ENCODE measurements around the gene EFCAB8.
"Not testable (repeated sequence)": the region's sequence is repeated elsewhere in the genome, so short reads cannot be mapped to it uniquely, and the experiment has no call there.

Gene EFCAB8

DNA sequence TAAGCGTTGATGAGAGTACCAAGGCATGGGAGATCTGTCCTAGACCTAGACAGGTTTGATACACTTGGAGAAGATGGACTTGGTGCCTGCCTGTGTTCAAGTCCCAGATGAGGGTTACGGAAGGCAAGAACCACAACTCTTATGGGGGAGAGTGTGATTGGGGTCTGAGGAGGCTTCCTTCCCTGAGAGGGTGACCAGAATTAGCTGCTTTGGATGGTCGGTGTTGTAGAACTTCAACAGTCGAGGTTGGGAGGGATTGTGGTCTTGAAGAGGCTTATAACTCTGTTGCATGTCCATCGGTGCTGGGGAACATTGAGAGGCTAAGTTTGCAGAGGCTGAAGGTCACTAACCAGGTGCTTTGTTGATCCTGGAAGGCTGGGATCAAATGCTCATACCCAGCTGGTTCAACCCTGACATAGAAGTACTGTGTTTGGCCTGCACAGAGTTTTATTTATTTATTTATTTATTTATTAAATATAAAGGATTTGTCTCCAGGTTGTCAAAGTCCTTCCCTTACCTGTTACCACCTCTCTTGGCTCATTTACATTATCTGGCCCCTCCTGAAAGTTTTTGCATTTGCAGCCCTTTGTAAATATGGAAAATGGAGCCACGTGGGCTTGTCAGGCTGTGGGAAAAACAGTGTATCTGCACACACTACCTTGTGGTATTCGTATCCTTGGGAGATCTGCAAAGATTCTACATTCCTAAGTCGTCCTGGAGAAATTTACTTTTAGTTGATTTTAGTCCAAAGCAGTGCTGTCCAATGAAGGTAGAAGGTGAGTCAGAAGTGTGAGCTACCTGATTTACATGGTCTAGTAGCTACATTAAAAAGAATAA, 15.8 kb upstream of the EFCAB8 start:
- DNase-seq, result no peak

DNA sequence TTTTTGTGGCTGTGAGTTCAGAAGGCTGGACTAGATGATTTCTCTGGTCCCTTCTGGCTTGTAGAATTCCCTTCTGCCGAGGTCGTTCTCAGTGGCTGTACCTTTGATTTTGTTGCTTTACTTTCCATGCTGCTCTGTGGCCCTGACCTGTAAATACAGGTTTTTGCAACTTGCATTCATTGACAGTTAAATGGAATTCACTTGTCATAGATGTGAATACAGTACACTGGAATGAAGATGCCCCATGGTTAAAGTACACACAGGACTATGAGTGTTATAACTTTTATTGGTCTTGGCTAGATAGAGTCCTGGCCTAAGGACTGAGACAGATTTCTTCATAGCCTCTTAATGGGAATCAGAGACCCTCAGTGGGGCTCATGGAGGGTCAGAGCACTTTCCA, 12.9 kb upstream of the EFCAB8 start:
- no peak for DNase-seq

DNA sequence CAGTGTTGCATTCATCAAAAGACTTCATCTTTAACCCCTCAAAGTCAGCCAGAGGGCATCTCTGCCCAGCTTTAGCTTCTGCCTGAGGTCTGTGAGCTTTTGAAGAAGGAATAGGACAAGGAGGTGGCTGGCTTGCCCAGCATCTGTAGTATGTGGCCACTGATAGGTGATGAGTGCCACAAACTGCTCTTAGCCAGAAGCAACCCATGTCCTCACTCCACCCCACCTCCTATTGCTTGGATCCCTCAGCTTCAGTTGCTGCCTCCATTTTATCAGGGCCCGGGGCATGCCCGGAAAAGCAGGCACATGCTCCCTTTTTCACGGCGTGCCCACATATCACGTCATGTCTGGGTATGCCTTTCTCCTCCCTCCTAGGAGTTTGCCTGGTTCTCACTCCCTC, 11.9 kb upstream of the EFCAB8 start:
- no peak for DNase-seq

DNA sequence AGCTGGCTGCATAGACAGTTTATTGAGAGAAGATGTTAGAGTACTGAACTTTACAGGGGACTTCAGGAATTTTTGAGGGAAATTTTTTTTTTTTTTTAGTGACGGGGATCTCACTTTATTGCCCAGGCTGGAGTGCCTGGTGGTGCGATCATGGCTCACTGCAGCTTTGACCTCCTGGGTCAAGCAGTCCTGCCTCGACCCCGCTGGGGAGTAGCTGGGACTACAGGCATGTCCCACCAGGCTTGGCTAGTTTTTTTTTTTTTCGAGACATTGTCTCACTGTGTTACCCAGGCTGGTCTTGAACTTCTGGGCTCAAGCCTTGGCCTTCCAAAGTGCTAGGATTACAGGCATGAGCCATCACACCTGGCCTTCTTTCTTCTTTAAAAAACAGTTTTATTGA, 10.8 kb upstream of the EFCAB8 start:
- DNase-seq, result no peak

DNA sequence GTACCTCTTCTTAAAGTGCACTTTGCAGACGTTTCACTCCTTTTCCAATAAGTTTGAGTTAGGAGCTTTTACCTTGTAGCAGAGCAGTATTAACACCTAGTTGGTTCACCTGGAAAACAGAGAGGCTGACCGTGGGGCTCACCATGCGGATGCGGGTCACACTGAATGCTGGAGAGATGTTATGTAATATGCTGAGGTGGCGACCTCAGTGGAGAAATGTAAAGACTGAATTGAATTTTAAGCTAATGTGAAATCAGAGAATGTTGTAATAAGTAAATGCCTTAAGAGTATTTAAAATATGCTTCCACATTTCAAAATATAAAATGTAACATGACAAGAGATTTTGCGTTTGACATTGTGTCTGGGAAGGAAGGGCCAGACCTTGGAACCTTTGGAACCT, 9.9 kb upstream of the EFCAB8 start:
- no peak for DNase-seq

DNA sequence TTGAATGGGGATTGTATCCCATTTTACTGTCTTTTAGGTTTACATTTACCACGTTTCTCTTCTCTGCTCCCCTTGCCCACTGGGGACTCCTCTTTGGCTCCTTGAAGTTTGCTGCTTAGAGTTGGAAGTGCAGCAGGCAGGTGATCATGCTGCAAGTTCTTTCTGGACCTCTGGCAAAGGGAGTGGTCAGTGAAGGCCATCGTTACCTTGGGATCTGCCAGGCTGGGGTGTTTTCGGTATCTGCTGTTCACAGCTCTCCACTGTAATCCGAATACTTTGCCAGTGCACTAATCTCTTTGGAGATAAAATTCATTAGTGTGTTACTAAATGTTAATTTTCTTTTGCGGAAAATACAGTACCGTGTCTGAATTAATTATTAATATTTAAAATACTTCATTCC, 9.1 kb upstream of the EFCAB8 start:
- DNase-seq, result no peak

DNA sequence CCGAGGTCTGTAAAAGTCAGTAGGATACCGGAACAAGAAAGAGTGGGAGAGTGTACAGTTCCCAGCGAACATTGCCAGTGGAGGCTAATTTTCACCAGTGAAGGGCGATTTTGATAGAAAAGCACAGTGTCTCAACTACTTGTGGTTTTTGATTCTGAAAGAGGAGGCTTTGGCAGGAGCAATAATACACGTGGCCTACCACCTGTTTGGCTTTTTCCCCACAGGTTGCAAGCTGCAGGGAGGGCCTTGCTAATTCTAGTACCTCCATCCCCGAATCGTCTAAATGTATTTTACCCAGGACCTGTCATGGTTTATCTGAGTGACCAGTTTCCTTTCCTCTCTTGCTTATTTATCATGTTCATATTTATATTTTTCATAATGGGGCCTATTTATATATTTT, 3.3 kb upstream of the EFCAB8 start:
- no peak for DNase-seq

DNA sequence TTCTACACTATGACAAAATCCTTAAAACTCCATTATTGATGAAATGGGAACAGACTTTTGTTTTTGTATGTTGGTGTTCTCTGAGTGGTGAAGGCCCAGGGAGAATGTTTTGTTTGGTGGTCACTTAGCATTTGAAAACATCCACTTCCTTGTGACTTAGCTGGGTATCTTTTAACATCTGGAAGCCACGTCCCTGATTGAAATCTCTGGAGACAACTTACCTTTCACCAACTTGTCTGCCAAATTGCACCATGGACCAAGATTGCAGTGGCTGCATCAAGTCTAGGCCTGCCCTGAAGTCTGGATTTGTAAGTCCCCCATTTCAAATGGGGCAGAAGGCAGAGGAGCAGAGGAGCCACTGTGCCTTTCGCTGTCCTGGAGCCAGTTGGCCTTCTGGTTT, 534 bp upstream of the EFCAB8 start:
- no peak for DNase-seq

DNA sequence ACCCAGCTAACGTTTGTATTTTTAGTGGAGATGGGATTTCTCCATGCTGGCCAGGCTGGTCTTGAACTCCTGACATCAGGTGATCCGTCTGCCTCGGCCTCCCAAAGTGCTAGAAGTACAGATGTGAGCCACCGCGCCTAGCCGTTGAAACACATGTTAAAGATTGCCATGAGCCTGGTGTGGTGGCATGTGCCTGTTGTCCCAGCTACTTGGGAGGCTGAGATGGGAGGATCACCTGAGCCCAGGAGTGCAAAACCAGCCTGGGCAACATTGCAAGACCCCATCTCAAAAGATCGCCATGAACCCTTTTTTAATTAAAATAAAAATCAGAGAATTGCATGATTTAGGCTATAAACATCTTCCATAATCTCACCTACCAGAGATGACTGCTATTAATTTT, 2.7 kb downstream of the EFCAB8 start:
- no peak for DNase-seq

DNA sequence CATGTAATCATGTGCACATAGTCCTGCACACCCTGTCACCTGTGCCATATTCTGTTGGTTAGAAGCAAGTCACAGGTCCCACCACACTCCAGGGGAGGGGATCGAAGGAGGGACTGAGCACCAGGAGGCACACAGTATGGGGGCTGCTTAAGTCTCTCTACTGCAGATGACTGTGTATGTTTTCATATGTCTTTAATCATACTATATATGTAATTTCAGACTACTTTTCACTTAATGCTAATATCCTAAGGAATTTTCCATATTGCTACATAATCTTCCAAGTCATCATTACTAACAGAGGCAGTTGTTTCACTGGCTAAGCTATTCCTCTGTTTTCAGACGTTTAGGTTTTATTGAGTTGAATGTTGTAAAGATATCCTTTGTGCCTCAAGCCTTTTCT, 10.8 kb downstream of the EFCAB8 start:
- no peak for DNase-seq

DNA sequence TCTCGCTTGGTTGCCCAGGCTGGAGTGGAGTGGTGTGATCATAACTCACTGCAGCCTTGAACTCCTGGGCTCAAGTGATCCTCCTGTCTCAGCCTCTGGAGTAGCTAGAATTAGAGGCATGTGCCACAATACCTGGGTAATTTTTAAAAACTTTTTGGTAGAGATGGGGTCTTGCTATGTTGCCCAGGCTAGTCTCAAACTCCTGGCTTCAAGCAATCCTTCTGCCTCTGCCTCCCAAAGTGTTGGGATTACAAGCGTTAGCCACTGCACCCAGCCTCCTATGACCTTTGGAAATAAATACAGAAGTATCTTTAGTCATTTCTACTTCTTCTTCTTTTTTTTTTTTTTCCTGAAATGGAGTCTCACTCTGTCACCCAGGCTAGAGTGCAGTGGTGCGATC, 11.8 kb downstream of the EFCAB8 start:
- DNase-seq, result not testable (repeated sequence)

DNA sequence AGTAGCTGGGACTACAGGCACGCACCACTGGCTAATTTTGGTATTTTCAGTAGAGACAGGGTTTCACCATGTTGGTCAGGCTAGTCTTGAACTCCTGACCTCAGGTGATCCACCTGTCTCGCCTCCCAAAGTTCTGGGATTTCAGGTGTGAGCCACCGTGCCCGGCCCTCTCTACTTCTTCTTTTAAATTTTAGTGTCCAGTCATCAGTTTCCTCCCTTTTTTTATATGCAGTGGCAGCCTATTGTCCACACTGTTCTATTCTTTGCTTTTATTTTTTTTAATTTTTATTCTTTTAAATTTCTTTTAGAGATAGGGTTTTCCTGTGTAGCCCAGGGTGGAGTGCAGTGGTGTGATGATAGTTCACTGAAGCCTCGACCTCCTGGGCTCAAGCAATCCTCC, 12.3 kb downstream of the EFCAB8 start:
- DNase-seq, result no peak

DNA sequence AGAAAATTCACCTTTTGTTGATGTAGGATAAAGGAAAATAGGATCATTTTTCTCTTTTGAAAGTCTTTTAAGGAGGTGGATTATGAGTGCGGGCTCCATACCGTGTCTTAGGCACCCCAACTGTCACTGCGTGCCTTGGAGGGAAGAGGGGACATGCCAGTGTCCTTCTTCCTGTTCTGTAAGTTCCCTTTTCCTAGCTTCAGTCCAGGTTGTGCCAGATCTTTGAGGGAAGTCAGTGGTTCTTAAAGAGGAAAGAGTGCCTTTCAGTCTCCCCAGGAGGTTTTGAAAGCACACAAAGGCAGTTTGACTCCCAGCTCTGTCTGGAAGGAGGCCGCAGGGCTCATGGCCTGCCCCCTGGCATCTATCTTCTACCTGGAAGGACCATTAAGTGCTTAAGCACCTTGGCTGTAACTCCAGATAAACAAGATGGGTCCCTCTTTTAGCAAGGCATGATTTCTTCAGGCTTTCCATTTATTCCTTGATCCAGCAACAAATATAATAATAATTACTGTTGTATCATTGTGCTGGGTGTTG, 13.0 kb downstream of the EFCAB8 start:
- no peak for DNase-seq

DNA sequence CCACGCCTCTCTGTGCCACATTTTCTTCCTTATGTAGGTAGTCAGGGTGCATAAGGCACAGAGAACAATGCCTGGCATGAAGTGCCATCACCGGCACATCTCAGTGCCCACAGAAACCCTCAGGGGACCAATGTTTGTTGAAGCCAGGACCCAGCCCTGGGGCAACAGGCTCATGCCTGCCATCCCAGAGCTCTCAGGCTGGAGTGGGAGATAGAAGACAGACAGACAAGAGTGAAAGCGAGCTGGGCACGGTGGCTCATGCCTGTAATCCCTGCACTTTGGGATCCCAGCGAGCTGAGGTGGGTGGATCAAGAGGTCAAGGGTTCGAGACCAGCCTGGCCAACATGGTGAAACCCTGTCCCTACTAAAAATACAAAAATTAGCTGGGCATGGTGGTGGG, 13.5 kb downstream of the EFCAB8 start:
- DNase-seq, result no peak

DNA sequence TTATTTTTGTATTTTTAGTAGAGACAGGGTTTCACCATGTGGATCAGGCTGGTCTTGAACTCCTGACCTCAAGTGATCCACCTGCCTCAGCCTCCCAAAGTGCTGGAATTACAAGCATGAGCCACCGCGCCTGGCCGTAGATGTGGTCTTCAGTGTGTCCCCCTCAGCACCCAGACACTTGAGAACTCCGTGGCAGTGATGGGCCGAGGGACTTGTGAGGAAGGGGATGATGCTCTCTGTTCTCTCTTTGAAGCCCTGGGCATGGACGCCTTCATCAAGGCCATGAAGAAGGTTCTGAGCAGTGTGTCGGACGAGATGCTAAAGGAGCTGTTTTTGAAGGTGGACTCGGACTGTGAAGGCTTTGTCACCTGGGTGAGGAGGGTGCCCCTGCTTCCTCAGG, 16.9 kb downstream of the EFCAB8 start:
- DNase-seq, result no peak

DNA sequence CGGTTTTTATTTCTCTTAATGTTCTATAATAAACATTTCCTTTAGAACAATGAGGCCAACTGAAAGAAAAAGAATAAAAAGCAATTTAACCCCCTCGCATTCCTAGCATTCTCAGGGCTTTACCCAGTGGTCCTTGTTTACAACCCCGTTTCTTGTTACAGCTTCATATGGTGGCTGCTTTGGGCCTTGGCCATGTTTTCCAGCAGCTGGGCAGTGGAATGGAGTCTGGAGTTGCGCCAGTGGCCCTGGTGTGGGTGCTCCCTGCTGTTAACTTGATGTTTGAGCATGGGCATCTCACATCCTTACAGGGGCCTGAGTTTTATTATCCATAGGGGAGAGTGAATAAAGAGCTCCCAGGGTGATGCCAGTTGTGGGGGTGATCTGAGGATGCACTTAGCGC, 18.8 kb downstream of the EFCAB8 start:
- no peak for DNase-seq

DNA sequence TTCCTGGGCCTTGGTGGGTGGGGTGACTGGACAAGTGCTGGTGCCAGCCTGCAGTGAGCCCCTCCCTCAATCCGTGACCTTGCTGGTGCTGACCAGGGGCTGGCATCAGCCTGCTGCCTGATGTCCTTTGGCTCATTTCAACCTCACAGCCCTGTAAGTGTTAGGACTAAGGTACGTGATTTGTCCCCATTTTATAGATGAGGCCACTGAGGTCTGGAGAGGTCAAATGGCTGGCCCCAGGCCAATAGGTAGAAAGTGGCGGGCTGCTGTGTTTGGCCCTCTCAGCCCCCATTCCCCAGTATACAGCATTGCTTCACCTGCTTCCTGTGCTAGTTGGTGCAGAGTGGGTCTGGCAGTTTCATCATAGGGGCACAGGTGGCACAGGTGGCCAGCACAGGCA, 20.1 kb downstream of the EFCAB8 start:
- DNase-seq, result no peak

DNA sequence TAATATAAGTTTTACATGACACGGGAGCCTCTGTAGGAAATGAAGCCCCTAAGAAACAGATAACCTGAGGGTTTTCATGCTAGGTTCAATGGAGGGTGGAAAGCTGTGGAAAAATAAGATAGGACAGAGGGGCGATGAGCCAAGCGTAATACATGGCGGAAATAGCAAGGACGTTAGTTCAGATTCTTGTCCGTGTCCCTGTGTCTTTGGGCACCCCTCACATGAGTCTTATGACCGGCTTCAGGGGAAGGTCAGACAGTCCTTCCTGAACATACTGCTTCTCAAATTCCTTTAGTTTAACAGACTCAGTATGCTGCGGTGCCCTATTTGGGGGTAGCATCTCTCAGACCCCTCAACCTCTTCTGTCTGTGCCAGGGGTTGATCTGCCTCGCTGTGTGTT, 20.8 kb downstream of the EFCAB8 start:
- DNase-seq, result no peak

DNA sequence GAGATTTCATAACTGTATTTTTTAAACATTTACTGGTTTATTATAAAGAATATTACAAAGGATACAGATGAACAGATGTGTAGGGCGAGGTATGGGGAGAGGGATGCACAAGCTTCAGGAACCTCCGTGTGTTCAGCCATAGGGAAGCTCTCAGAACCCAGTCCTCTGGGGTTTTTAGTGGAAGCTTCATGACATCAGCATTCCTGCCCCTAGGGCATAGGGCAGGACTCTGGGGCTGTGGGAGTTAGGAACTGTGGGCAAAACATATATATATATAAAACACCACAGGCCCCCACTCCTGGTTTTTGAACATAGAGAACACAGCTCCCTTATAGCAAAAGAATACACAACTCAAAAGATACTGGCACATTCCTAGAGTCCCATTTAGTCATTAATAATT, 21.9 kb downstream of the EFCAB8 start:
- no peak for DNase-seq

DNA sequence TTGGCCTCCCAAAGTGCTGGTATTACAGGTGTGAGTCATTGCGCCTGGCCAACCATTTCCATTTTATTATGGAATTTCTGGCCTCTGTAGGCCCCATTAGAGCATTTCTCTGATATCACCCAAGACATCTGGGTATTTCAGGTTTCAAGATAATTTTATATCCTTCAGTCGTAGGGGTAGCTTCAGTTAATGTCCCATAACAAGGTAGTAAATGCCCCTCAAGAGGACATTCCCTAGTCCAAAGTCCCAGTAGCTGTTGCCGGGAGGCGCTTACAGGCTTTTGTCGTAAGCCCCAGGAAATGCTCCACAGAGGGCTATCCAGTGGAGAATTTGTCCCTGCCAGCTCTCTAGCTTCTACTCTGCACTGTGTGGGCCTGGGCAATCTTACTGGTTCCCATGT, 24.4 kb downstream of the EFCAB8 start:
- no peak for DNase-seq

DNA sequence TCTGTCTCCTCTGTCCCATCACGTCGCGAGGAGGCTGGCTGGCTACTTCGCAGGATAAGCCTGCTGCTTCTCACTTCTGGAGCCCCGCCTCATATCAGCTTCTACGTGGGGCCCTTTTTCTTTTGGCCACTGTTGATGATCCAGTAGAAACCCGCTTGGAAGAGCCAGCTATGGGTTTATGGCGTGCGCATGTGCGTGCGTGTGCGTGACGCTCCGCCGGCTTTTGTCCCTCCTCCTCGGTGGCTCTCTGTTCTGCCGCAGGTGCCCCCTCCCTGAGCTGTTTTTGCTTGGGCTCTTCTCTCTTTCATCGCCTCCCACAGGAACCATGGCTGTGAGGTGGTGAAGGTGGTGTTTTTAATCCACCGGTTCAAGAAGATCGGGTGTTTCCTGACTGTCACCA, 26.5 kb downstream of the EFCAB8 start:
- DNase-seq, result no peak

DNA sequence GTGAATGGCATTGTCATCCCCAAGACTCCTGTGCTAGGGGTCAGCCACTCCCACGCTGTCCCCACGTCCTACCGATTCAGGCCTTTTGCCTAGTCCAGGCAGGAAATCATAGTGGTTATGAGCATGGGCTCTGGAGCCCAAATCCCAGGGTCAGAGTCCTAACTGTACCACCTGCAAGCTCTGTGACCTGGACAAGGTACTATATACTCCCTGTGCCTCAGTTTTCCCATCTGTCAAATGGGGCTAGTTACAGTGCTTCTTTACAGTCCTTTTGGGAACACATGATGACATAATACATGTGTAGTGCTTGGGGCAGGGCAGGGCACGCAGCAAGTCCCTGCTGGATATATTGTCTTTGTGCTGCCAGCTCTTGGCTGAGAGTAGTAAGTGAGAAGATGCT, 27.2 kb downstream of the EFCAB8 start:
- DNase-seq, result no peak

DNA sequence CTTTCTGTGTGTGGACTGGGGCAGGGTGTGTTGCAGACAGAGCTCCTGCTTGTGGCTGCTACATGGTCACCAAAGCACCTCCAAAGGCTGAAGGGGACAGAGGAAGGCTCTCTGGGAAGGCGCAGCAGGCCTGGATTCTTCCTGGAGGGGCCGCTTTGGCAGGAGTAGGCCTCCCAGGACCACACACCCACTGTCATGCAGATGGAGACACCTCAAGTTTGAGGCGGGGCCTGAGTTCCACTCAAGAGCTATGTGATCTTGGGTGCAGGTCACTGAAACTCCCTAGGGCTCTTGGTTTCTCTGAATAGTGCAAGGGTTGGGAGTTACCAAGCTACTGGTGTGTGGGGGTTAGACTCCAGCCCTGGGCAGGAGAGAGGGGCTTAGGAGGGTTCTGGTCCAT, 27.9 kb downstream of the EFCAB8 start:
- DNase-seq, result no peak

DNA sequence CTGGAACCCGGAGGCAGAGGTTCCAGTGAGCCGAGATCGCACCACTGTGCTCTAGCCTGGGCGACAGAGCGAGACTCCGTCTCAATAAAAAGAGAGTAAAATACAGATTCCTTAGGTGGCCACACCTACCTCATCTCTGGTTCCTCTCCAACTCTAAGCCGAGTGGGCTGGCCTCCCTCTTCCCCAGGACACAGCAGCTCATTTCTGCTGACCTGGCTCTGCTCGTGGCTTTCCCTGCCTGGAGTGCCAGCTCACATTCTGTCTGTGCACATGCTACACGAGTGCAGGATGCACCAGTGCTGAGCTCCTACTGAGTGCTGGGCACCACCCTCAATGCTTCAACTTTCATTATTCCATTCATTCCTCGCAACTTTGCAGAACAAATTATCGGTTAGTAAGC, 28.8 kb downstream of the EFCAB8 start:
- DNase-seq, result no peak

DNA sequence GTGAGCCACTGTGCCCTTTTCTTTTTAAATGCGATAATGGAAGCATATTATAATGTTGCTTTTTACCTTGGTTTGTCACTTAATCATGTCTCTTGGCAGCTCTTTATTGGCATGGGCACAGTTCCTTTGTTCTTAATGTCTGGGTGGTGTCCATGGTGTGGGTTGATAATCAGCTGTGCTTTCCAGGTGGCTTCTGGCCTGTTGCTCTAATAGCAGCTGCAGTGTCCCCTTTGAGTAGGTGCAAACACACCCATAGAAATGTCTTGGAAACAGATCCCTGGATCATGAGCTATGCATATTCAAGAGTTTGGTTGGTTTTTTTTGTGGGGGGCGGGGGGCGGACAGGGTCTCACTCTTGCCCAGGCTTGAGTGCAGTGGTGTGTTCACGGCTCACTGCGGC, 29.9 kb downstream of the EFCAB8 start:
- DNase-seq, result no peak

Measured in DMS153 (cell line).